Right cardiac atrium (tissue), 5 donors: Measurements from ENCODE around the gene DHPS. TPM values are rescaled to one million over a fixed set of nuclear protein-coding genes. Genes with fewer than 3 reads are reported as not detected.
A peak's percentile ranks its signal among the peaks of the same experiment; 100 is the strongest.
"Not testable (repeated sequence)": the region's sequence is repeated elsewhere in the genome, so short reads cannot be mapped to it uniquely, and the experiment has no call there.

Experiments used
- ATAC-seq, 2 donors: fragments of 200-7000 bp; cut with Tn5 transposase; one replicate each; pipeline versions ENCODE4 v1.8.0 to v1.9.1; 2020; ENCODE audit warnings: moderate library complexity in 2 of 2, mild to moderate bottlenecking in 1 of 2
- DNase-seq, 3 donors: peaks; one replicate each; pipeline ENCODE4 v3.0.0-alpha.2; 2020
- H3K27ac ChIP-seq: one replicate; pipeline ENCODE4 v1.5.1; 2013; ENCODE audit warnings: mild to moderate bottlenecking, low read length, control low read depth, moderate library complexity
- H3K27me3 ChIP-seq: one replicate; pipeline ENCODE4 v1.6.1; 2013; ENCODE audit not compliant: control insufficient read depth, insufficient read depth
- H3K4me1 ChIP-seq: one replicate; pipeline ENCODE4 v1.6.1; 2013; ENCODE audit warnings: low read length; ENCODE audit not compliant: control insufficient read depth, insufficient read depth
- H3K4me3 ChIP-seq: one replicate; pipeline ENCODE4 v1.5.1; 2013; ENCODE audit warnings: low read length, control low read depth
- H3K9me3 ChIP-seq: one replicate; pipeline ENCODE4 v1.6.1; 2013; ENCODE audit warnings: low read length; ENCODE audit not compliant: control insufficient read depth
- WGBS: extraction: QIAGEN DNeasy Blood & Tissue Kit; methylation state at CpG from one replicate; pipeline ENCODE4 v1.1.7; 2013; 5-methylcytosine and 5-hydroxymethylcytosine counted together
- intact Hi-C, 4 donors: fragments of 100-400 bp; cut with DNase I; formaldehyde crosslinking; loops; one replicate each; pipeline versions ENCODE4 v1.11.0 to v1.14.0; 2022 to 2023
- long read RNA-seq, 4 donors: library from polyadenylated mRNA; unstranded; transcript quantifications; one replicate each; pipeline ENCODE4 v2.0.0, GENCODE V29; 2020 to 2021
- polyA plus RNA-seq: library from polyadenylated mRNA; stranded (reverse); fragments of 200-250 nt; gene quantifications from one replicate; pipeline ENCODE4 v1.2.3, GENCODE V29; 2013
- total RNA-seq, 4 donors: library from RNA; stranded (reverse); fragmentation: NEBNext Ultra II Directional; extraction: Animal tissue kit (Norgen Biotek cat#: 25700); gene quantifications; one replicate each; pipeline ENCODE4 v1.2.1, GENCODE V29; 2021
- donor health status: healthy with polysubstance abuse.
- donor health status: DM: no; HTN: yes; CAD: no.
- donor health status: DM: no; HTN: no; CAD: no.
- donor health status: DM: no; HTN: yes; CAD: no; lungs with severe emphysema.
- donor health status: DM: yes; HTN: yes; CAD: no.

Gene DHPS
- total RNA-seq (10 to 100 TPM; 40.8 to 52.0 (median 49.7) TPM), polyA plus RNA-seq (49.4 TPM)
- long read RNA-seq, donor 1, transcript DHPS-221 (8 exons, 1,176 nt), result minor isoform, 5 of 65 reads
- long read RNA-seq, donor 1, transcript DHPS-201 (9 exons, 1,363 nt), result major isoform, 47 of 65 reads
- long read RNA-seq, donor 1, partial matches to known transcripts, result 1 of 65 reads
- long read RNA-seq, donor 1, other reads (novel, unspliced or antisense), result 9 of 65 reads
- long read RNA-seq, donor 2, transcript DHPS-201 (9 exons, 1,363 nt), result major isoform, 23 of 34 reads
- long read RNA-seq, donor 2, partial matches to known transcripts, result 0 of 34 reads
- long read RNA-seq, donor 2, other reads (novel, unspliced or antisense), result 6 of 34 reads
- long read RNA-seq, donor 3, transcript DHPS-202 (8 exons, 1,090 nt), result minor isoform, 6 of 188 reads
- long read RNA-seq, donor 3, transcript DHPS-221 (8 exons, 1,176 nt), result minor isoform, 7 of 188 reads
- long read RNA-seq, donor 3, transcript DHPS-201 (9 exons, 1,363 nt), result major isoform, 138 of 188 reads
- long read RNA-seq, donor 3, partial matches to known transcripts, result 2 of 188 reads
- long read RNA-seq, donor 3, other reads (novel, unspliced or antisense), result 32 of 188 reads
- long read RNA-seq, donor 4, transcript DHPS-201 (9 exons, 1,363 nt), result major isoform, 18 of 29 reads
- long read RNA-seq, donor 4, transcript DHPS-221 (8 exons, 1,176 nt), result minor isoform, 5 of 29 reads
- long read RNA-seq, donor 4, partial matches to known transcripts, result 0 of 29 reads
- long read RNA-seq, donor 4, other reads (novel, unspliced or antisense), result 5 of 29 reads

- Histone ChIP-seq H3K27ac (peak within 1 kb of the TSS; percentile 100), H3K4me1 (peaks cover 2% of the 10 kb centered on the region), H3K27me3 (no peaks in the 10 kb centered on the region), H3K9me3 (no peaks in the 10 kb centered on the region), H3K4me3 (peak within 1 kb of the TSS; percentile 100)
- intact Hi-C loops, result no loop called here
- DNase-seq, result peak; percentile 94 to 97 (median 95)
- under 1% methylated on average over 68 of the region's 68 CpGs for WGBS
- ATAC-seq, result peak; percentile 91 to 92
Measured at GRCh38 chr19:12681074-12681987, at the start of gene DHPS. Gene DHPS, minus strand, starts transcription at chr19:12681880. Its CDS starts 114 bp downstream, at chr19:12681766.

- no peak for DNase-seq
- H3K27me3 ChIP-seq, result no peaks in the 10 kb centered on the region
- 90% methylated on average over 24 of the region's 24 CpGs for WGBS
- no peak overlapping the region for H3K4me3 ChIP-seq
- peaks cover under 1% of the 10 kb centered on the region for H3K4me1 ChIP-seq
- intact Hi-C loops, result no loop called here
- no peak overlapping the region for H3K27ac ChIP-seq
- no peak for ATAC-seq
- no peaks in the 10 kb centered on the region for H3K9me3 ChIP-seq
Measured at GRCh38 chr19:12731337-12731736, 49.7 kb upstream of the DHPS start.

- no peak overlapping the region for H3K4me3 ChIP-seq
- DNase-seq, result no peak
- intact Hi-C loops, result no loop called here
- ATAC-seq, result no peak
- WGBS, result 73% methylated on average over 3 of the region's 3 CpGs
- H3K9me3 ChIP-seq, result no peaks in the 10 kb centered on the region
- H3K4me1 ChIP-seq, result no peaks in the 10 kb centered on the region
- no peaks in the 10 kb centered on the region for H3K27me3 ChIP-seq
- H3K27ac ChIP-seq, result no peak overlapping the region
Measured at GRCh38 chr19:12730064-12730463, 48.4 kb upstream of the DHPS start.

- Histone ChIP-seq H3K4me1 (no peaks in the 10 kb centered on the region), H3K27me3 (no peaks in the 10 kb centered on the region), H3K4me3 (no peak overlapping the region), H3K9me3 (no peaks in the 10 kb centered on the region), H3K27ac (no peak overlapping the region)
- ATAC-seq, result no peak
- 96% methylated on average over 9 of the region's 9 CpGs for WGBS
- intact Hi-C loops, result no loop called here
- DNase-seq, result no peak
Measured at GRCh38 chr19:12727745-12728433, 46.2 kb upstream of the DHPS start.

GRCh38 chr19:12726988-12727316 lies 45.3 kb upstream of the DHPS start:
- intact Hi-C loops, result no loop called here
- Histone ChIP-seq H3K4me3 (no peak overlapping the region), H3K4me1 (no peaks in the 10 kb centered on the region), H3K27ac (no peak overlapping the region), H3K9me3 (no peaks in the 10 kb centered on the region), H3K27me3 (no peaks in the 10 kb centered on the region)
- no peak for DNase-seq
- 88% methylated on average over 2 of the region's 2 CpGs for WGBS
- ATAC-seq, result no peak

GRCh38 chr19:12725612-12726011 lies 43.9 kb upstream of the DHPS start:
- H3K27ac ChIP-seq, H3K9me3 ChIP-seq, DNase-seq, intact Hi-C loops, H3K27me3 ChIP-seq, ATAC-seq, H3K4me1 ChIP-seq, H3K4me3 ChIP-seq: not testable (repeated sequence)
- WGBS, result 87% methylated on average over 10 of the region's 10 CpGs

- ATAC-seq (peak; percentile 56 to 58), DNase-seq (peak; percentile 64 to 81 (median 78))
- no peaks in the 10 kb centered on the region for H3K27me3 ChIP-seq
- 4% methylated on average over 28 of the region's 28 CpGs for WGBS
- intact Hi-C loops, result no loop called here
- peak within 1 kb of the TSS; percentile 51 for H3K4me3 ChIP-seq
- H3K27ac ChIP-seq, result peak within 1 kb of the TSS; percentile 84
- no peaks in the 10 kb centered on the region for H3K9me3 ChIP-seq
- no peaks in the 10 kb centered on the region for H3K4me1 ChIP-seq
Measured at GRCh38 chr19:12723641-12724426, 42.2 kb upstream of the DHPS start, which contains the start of gene TNPO2. Gene TNPO2, minus strand, starts transcription at chr19:12723932. Its CDS starts 2,955 bp downstream, at chr19:12720977.

GRCh38 chr19:12723381-12723640 lies 41.6 kb upstream of the DHPS start:
- DNase-seq (no peak), ATAC-seq (no peak)
- H3K27me3 ChIP-seq, result no peaks in the 10 kb centered on the region
- peak overlapping the region; percentile 52 for H3K27ac ChIP-seq
- no peaks in the 10 kb centered on the region for H3K9me3 ChIP-seq
- WGBS, result 2% methylated on average over 7 of the region's 7 CpGs
- H3K4me1 ChIP-seq, result no peaks in the 10 kb centered on the region
- intact Hi-C loops, result no loop called here
- H3K4me3 ChIP-seq, result peak overlapping the region; percentile 51

- intact Hi-C loops, result no loop called here
- DNase-seq (peak; percentile 98 to 99 (median 98)), ATAC-seq (peak; percentile 92 to 93)
- peak overlapping the region; percentile 99 for H3K4me3 ChIP-seq
- 1% methylated on average over 32 of the region's 32 CpGs for WGBS
- H3K4me1 ChIP-seq, result no peaks in the 10 kb centered on the region
- peak overlapping the region; percentile 84 for H3K27ac ChIP-seq
- H3K9me3 ChIP-seq, result no peaks in the 10 kb centered on the region
- H3K27me3 ChIP-seq, result no peaks in the 10 kb centered on the region
Measured at GRCh38 chr19:12722566-12723380, 41.1 kb upstream of the DHPS start.
